Upper lobe of left lung (tissue), 4 donors: ENCODE results near the gene PTDSS2.

Source experiments
- POLR2AphosphoS5 ChIP-seq, 2 donors: sonication (generic); formaldehyde crosslinking; IDR thresholded peaks; one replicate each; pipeline ENCODE4 v1.5.1; 2017; ENCODE audit warnings: antibody characterized with exemption in 2 of 2
- TF ChIP-seq, protein P1 (sequence below), 6 experiments: fragments of 450-650 bp in 4 of 6; fragments of 200-600 bp in 2 of 6; sonication (generic) in 2 of 6; IDR thresholded peaks; one replicate each; pipeline ENCODE4 v1.5.1; 2016 to 2019; ENCODE audit warnings: antibody characterized with exemption in 6 of 6

DNA sequence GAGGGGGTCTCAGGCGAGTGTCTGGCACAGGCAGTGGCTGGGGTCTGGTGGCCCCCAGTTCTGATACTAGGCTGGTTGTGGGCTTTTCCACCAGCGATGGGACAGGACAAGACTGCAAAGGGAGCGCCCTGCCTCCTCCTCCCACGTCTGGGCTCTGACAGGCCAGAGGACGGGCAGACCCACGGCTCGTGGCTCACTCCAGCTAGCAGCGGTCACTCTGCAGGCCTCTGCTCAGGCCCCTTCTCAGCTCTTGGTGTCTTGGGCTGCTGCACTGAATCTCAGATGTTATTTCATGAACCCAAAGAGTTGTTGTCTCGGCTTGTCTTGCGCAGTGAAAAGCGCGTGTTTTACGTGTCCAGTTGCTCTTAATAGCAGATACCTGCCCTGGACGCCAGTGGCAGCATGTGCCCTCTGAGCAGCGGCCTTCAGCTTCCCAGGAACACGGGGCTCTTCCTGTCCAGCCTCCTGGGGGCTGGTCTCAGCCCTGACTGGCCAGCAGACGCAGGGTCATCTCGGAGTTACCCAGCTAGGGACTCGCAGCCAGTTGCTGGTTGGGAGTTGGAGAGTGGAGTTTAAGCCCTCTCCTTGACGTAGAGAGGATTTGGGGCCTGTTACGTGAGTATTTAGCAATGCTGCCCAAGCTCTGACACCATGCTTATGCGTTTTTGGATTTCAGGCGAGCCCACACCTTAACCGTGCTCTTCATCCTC, 9.6 kb downstream of the PTDSS2 start:
- no peak for TF ChIP-seq POLR2AphosphoS5 (IDR thresholded peaks at IDR 0.05)
- TF ChIP-seq, protein P1, sequence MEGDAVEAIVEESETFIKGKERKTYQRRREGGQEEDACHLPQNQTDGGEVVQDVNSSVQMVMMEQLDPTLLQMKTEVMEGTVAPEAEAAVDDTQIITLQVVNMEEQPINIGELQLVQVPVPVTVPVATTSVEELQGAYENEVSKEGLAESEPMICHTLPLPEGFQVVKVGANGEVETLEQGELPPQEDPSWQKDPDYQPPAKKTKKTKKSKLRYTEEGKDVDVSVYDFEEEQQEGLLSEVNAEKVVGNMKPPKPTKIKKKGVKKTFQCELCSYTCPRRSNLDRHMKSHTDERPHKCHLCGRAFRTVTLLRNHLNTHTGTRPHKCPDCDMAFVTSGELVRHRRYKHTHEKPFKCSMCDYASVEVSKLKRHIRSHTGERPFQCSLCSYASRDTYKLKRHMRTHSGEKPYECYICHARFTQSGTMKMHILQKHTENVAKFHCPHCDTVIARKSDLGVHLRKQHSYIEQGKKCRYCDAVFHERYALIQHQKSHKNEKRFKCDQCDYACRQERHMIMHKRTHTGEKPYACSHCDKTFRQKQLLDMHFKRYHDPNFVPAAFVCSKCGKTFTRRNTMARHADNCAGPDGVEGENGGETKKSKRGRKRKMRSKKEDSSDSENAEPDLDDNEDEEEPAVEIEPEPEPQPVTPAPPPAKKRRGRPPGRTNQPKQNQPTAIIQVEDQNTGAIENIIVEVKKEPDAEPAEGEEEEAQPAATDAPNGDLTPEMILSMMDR (IDR thresholded peaks at IDR 0.05) = no peak
